ENCODE data around the gene SBF1.

GRCh38 chr22:50490531-50491308, 15.9 kb upstream of the SBF1 start:
- no peak for TF ChIP-seq CTCF (IDR thresholded peaks at IDR 0.05; ENCODE audit: low read depth, low read length)
- no peak for TF ChIP-seq EZH2phosphoT487 (IDR thresholded peaks at IDR 0.05; ENCODE audit: low read depth)
